H1 (cell line): ENCODE measurements around the gene DOK1.
A peak's percentile ranks its signal among the peaks of the same experiment; 100 is the strongest.

Source experiments
- POLR2A ChIP-seq, 2 experiments: IDR thresholded peaks; 1 replicate in 1 of 2; 2 replicates in 1 of 2; pipeline ENCODE4 v1.6.1; 2011; ENCODE audit warnings: low read depth in 2 of 2, low read length in 2 of 2, mild to moderate bottlenecking in 2 of 2; ENCODE audit errors: control extremely low read depth in 1 of 2
- RAD21 ChIP-seq, 2 experiments: IDR thresholded peaks in 1 of 2; conservative IDR thresholded peaks in 1 of 2; 2 replicates each; pipeline ENCODE4 v1.6.1; 2011; ENCODE audit warnings: low read depth in 2 of 2, low read length in 2 of 2, improper control_type of control experiment in 1 of 2, inconsistent platforms in 1 of 2, mild to moderate bottlenecking in 1 of 2, moderate library complexity in 1 of 2

DNA sequence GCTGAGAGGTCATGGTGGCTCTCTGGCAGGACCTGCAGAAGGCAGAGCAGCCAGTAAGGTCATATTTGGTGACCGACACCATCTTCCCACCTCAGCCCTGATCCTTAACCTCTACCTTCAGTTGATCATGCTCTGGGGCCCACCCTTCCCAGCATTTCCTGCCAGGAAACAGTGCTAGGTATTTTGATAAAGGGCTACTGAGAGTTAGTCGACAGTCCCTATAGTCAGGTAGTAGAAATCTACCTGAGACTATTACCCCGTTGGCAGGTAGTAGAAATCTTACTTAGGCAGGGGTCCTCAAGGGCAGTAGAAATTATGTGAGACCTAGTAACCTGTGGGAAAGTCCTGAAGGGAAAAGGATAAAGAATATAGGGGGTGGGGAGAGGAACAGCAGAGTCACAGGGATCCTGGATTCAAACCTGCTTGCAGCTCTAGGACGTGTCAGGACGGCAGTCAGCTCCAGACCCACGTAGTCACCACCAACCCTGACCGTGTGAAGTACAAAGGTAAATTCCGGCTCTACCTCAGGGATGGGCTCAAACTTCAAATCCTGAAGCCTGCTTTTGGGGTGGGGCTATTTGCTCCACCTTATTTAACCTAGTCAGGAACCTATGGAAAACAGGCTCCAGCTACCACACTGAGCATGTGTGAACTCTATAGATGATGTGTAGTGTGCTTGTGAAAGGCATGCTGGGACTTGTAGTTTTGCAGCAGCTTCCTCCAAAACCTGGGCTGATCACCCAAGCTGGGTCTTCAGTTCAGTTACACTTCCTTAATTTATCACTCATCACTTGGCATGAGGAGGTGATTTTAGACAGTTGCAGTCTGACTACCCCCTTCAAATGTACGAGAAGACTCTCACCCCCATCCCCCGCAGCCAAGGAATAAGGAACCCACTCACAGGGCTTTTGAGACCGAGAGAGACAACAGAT, 28.5 kb upstream of the DOK1 start, which contains the start of gene DQX1:
- TF ChIP-seq RAD21 (IDR thresholded peaks at IDR 0.05 in 1 of 2, conservative IDR thresholded peaks at IDR 0.05 in 1 of 2; ENCODE audit: low read depth in 2 of 2, low read length in 2 of 2) = no peak
- TF ChIP-seq POLR2A (IDR thresholded peaks at IDR 0.05; ENCODE audit: control extremely low read depth in 1 of 2, low read depth in 2 of 2, low read length in 2 of 2) = 0 out of 3 replicates have a peak, but pooled peaks of 1 of the 2 experiments have one; percentile 26
